K562 (cell line): ENCODE results near the gene TBATA. TPM values are rescaled to one million over a fixed set of nuclear protein-coding genes. Genes with fewer than 3 reads are reported as not detected.
A peak's percentile ranks its signal among the peaks of the same experiment; 100 is the strongest.

ENCODE experiments used
- BRD4 ChIP-seq: fragments of 200-600 bp; sonication (generic); IDR thresholded peaks from 2 replicates; pipeline ENCODE4 v1.6.1; 2017; ENCODE audit warnings: inconsistent platforms
- HIVEP1 ChIP-seq: fragments of 250-450 bp; sonication (Bioruptor Pico); IDR thresholded peaks from 2 replicates; pipeline ENCODE4 v1.4.0; 2020; ENCODE audit warnings: mild to moderate bottlenecking
- NONO ChIP-seq, 2 experiments: fragments of 200-400 bp in 1 of 2; fragments of 450-650 bp in 1 of 2; formaldehyde crosslinking in 1 of 2; IDR thresholded peaks; 2 replicates each; pipeline ENCODE4 v1.6.1; 2017; ENCODE audit warnings: low read depth in 2 of 2, mild to moderate bottlenecking in 2 of 2, moderate library complexity in 2 of 2, low read length in 1 of 2
- NR4A1 ChIP-seq, 2 experiments: fragments of 250-450 bp in 1 of 2; fragments of 450-650 bp in 1 of 2; sonication (Bioruptor Pico) in 1 of 2; IDR thresholded peaks; 2 replicates each; pipeline versions ENCODE4 v1.4.0 to v1.6.1; 2016 to 2020; ENCODE audit warnings: mild to moderate bottlenecking in 2 of 2, missing compliant biosample characterization in 1 of 2, missing genetic modification characterization in 1 of 2, moderate library complexity in 1 of 2
- PHF8 ChIP-seq: fragments of 200-600 bp; sonication (generic); IDR thresholded peaks from 2 replicates; pipeline ENCODE4 v1.6.1; 2012; ENCODE audit warnings: mixed run types, mild to moderate bottlenecking, inconsistent platforms, low read length, moderate library complexity, borderline replicate concordance
- REST ChIP-seq, 2 experiments: fragments of 450-650 bp; formaldehyde crosslinking in 1 of 2; IDR thresholded peaks; 2 replicates each; pipeline versions ENCODE4 v1.4.0 to v1.6.1; 2014 to 2020; ENCODE audit warnings: mild to moderate bottlenecking in 2 of 2, borderline replicate concordance in 1 of 2, low read depth in 1 of 2
- RHOXF2B ChIP-seq: fragments of 250-450 bp; sonication (Bioruptor Pico); conservative IDR thresholded peaks from 2 replicates; pipeline ENCODE4 v1.5.1; 2021
- polyA plus RNA-seq, 8 experiments: library from polyadenylated mRNA; depleted of rRNA in 4 of 8; stranded (reverse) in 5 of 8; unstranded in 3 of 8; fragments of >200 nt; fragmentation: Nextera tagmentation in 2 of 8; fragmentation: Illumina TruSeq in 1 of 8; extraction: Ambion mirVana in 2 of 8; extraction: Trizol in 1 of 8; gene quantifications; 2 replicates each; pipeline versions ENCODE4 v1.2.1 to v1.2.3, GENCODE V29; 2011 to 2014; ENCODE audit warnings: inconsistent platforms in 1 of 8, missing spikeins in 1 of 8
- total RNA-seq, 7 experiments: library from RNA; depleted of rRNA in 6 of 7; stranded (reverse); fragments of >200 nt in 6 of 7; fragmentation: Illumina TruSeq in 2 of 7; extraction: Trizol in 2 of 7; gene quantifications; 2 replicates each; pipeline versions ENCODE4 v1.2.1 to v1.2.3, GENCODE V29; 2011 to 2021; ENCODE audit warnings: low replicate concordance in 1 of 7
- TF ChIP-seq, protein P1 (sequence below), 2 experiments: fragments of 450-650 bp; IDR thresholded peaks; 2 replicates each; pipeline ENCODE4 v1.6.1; 2016; ENCODE audit warnings: mild to moderate bottlenecking in 2 of 2, borderline replicate concordance in 1 of 2, low read depth in 1 of 2, moderate library complexity in 1 of 2
- TF ChIP-seq, protein P2 (sequence below): sonication (generic); formaldehyde crosslinking; IDR thresholded peaks from 2 replicates; pipeline ENCODE4 v1.8.0; 2022; ENCODE audit warnings: missing genetic modification reagents, mild to moderate bottlenecking, moderate library complexity, borderline replicate concordance

TBATA gene
- total and polyA plus RNA-seq, 9 of the 15 experiments (the other 6 are each of a cell fraction or from before 2014, with no cell fraction given) = not detected

DNA sequence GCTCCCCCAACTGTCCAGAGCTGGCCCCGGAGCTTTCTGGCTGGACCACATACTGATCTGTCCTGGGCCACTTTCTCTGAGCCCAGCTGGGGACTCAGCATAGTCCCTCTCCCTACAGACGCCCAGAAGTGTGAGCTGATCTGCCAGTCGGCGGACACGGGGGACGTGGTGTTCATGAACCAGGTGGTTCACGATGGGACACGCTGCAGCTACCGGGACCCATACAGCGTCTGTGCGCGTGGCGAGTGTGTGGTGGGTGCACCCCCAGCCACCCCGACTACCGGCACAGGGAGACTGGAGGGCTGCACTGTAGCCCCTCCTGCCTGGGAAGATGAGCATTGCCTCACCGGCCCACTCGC is 41.8 kb downstream of the TBATA start (continued):
- TF ChIP-seq, protein P1, sequence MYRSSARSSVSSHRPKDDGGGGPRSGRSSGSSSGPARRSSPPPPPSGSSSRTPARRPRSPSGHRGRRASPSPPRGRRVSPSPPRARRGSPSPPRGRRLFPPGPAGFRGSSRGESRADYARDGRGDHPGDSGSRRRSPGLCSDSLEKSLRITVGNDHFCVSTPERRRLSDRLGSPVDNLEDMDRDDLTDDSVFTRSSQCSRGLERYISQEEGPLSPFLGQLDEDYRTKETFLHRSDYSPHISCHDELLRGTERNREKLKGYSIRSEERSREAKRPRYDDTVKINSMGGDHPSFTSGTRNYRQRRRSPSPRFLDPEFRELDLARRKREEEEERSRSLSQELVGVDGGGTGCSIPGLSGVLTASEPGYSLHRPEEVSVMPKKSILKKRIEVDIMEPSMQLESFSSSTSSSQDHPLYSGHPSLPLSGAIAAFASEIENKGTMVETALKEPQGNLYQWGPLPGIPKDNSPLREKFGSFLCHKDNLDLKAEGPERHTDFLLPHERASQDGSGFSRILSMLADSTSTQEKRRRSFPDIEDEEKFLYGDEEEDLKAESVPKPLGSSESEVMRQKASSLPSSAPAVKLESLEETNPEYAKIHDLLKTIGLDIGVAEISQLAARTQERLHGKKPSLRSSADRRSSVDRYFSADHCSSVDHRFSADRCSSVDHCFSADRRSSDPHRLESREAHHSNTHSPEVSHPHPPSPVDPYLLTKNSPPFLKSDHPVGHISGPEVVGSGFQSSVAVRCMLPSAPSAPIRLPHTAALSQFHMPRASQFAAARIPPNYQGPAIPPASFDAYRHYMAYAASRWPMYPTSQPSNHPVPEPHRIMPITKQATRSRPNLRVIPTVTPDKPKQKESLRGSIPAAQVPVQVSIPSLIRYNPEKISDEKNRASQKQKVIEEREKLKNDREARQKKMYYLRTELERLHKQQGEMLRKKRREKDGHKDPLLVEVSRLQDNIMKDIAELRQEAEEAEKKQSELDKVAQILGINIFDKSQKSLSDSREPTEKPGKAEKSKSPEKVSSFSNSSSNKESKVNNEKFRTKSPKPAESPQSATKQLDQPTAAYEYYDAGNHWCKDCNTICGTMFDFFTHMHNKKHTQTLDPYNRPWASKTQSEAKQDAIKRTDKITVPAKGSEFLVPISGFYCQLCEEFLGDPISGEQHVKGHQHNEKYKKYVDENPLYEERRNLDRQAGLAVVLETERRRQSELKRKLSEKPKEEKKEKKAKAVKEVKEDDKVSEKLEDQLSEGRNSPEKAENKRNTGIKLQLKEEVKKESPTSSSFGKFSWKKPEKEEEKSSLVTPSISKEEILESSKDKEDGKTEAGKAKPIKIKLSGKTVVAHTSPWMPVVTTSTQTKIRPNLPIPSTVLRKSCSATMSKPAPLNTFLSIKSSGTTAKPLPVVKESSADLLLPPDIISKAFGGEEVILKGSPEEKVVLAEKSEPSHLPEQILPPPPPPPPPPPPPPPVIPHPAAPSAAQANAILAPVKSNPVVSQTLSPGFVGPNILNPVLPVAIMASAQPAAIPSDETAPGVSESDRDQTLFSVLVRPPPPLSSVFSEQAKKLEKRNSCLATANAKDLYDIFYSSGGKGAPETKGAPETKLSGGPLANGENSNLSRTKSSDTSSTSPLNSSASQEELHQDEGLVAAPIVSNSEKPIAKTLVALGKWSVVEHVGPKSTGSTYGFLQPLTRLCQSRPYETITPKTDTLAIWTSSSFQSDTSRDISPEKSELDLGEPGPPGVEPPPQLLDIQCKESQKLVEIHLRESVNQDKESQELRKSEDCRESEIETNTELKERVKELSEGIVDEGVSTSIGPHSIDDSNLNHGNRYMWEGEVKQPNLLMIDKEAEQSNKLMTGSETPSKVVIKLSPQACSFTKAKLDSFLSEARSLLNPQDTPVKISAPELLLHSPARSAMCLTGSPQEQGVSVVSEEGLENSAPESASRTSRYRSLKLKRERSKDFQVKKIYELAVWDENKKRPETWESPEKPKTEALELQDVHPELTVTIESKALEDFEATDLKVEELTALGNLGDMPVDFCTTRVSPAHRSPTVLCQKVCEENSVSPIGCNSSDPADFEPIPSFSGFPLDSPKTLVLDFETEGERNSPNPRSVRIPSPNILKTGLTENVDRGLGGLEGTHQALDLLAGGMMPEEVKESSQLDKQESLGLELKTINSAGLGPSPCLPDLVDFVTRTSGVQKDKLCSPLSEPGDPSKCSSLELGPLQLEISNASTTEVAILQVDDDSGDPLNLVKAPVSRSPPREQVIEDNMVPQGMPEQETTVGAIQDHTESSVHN (IDR thresholded peaks at IDR 0.05; ENCODE audit: borderline replicate concordance in 1 of 2, low read depth in 1 of 2) = no peak
- TF ChIP-seq, protein P2, sequence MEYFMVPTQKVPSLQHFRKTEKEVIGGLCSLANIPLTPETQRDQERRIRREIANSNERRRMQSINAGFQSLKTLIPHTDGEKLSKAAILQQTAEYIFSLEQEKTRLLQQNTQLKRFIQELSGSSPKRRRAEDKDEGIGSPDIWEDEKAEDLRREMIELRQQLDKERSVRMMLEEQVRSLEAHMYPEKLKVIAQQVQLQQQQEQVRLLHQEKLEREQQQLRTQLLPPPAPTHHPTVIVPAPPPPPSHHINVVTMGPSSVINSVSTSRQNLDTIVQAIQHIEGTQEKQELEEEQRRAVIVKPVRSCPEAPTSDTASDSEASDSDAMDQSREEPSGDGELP = 0 out of 2 replicates have a peak, but pooled peaks have one; percentile 0
- TF ChIP-seq RHOXF2B (CRISPR knock-in tag) = 0 out of 2 replicates have a peak, but pooled peaks have one; percentile 56
- no peak for TF ChIP-seq REST (IDR thresholded peaks at IDR 0.05; ENCODE audit: borderline replicate concordance)
- no peak for TF ChIP-seq REST (CRISPR knock-in tag; IDR thresholded peaks at IDR 0.05; ENCODE audit: low read depth)
- TF ChIP-seq HIVEP1 = 0 out of 2 replicates have a peak, but pooled peaks have one; percentile 41
- peak in 1 of 2 experiments; percentile 39; a peak in 1 of 4 replicates for TF ChIP-seq NONO (IDR thresholded peaks at IDR 0.05; ENCODE audit: low read depth in 2 of 2, low read length in 1 of 2)
- peak; percentile 12; the same call in 1 of the 2 replicates for TF ChIP-seq BRD4
- no peak for TF ChIP-seq PHF8
- no peak for TF ChIP-seq NR4A1 (CRISPR knock-in tag; IDR thresholded peaks at IDR 0.05)
- TF ChIP-seq NR4A1 (tag; IDR thresholded peaks at IDR 0.05) = 0 out of 2 replicates have a peak, but pooled peaks have one; percentile 23
